ENCODE data around the gene LRP6. TPM values are rescaled to one million over a fixed set of nuclear protein-coding genes. Genes with fewer than 3 reads are reported as not detected.

LRP6 gene
- total RNA-seq, 4 donors from 2014 or later, result 11.7 to 102 (median 58.9) TPM

DNA sequence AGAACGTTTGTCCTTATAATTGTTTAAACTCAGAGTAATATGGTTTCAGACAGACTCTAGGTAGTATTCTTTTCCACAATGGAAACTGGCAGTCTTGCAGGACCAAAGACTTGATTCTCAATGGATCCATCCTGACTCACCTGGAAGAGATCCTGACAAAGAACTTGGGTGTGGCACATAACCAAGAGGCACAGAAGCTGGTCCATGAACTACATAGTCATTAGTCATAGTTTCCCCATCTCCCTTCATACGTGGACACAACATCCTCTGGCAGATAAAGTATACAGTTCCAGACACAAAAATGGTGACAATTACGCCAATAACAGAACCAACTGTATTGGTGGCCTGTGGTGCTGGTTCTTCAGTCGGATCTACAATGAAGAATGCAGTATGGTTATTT, 140.3 kb downstream of the LRP6 start:
- H3K36me3 ChIP-seq, result peaks cover 0 to 27% (median 11%) of the 10 kb centered on the region in 4 donors
- 81 to 83% methylated on average over 1 to 4 of the region's 4 CpGs for WGBS, 2 donors (ENCODE audit: low coverage in 1 of 2)
- H3K27ac ChIP-seq, result no peak overlapping the region
- H3K27me3 ChIP-seq, result no peaks in the 10 kb centered on the region
- no peak for DNase-seq
- no peak for TF ChIP-seq POLR2A (IDR thresholded peaks at IDR 0.05)
- no peak for TF ChIP-seq POLR2AphosphoS5 (IDR thresholded peaks at IDR 0.05)
- TF ChIP-seq CTCF (IDR thresholded peaks at IDR 0.05), result no peak
- no peak for TF ChIP-seq EP300 (IDR thresholded peaks at IDR 0.05; ENCODE audit: low read depth)
- in situ Hi-C loops (cut with MboI; ENCODE audit: low pct_ligation_motif_present in 1 of 4, low pct_unique_long_range_greater_than_20kb in 1 of 4, low sequenced_read_pairs in 3 of 4), result no loop called here
- H3K4me1 ChIP-seq, result no peaks in the 10 kb centered on the region
- H3K4me3 ChIP-seq, result no peak overlapping the region
- intact Hi-C loops (cut with DNase I; ENCODE audit: low total_unique reads), result no loop called here
- H3K9me3 ChIP-seq, result no peaks in the 10 kb centered on the region

- Histone ChIP-seq H3K36me3 (peaks cover 0 to 37% (median 11%) of the 10 kb centered on the region in 4 donors), H3K9me3 (no peaks in the 10 kb centered on the region), H3K27ac (no peak overlapping the region), H3K4me3 (no peak overlapping the region), H3K27me3 (no peaks in the 10 kb centered on the region), H3K4me1 (no peaks in the 10 kb centered on the region)
- WGBS, 2 donors (ENCODE audit: low coverage in 1 of 2), result 77 to 82% methylated on average over 3 of the region's 3 CpGs
- intact Hi-C loops (cut with DNase I; ENCODE audit: low total_unique reads) (no loop called here), in situ Hi-C loops (cut with MboI; ENCODE audit: low pct_ligation_motif_present in 1 of 4, low pct_unique_long_range_greater_than_20kb in 1 of 4, low sequenced_read_pairs in 3 of 4) (no loop called here)
- TF ChIP-seq EP300 (IDR thresholded peaks at IDR 0.05; ENCODE audit: low read depth), result no peak
- no peak for TF ChIP-seq POLR2A (IDR thresholded peaks at IDR 0.05)
- no peak for TF ChIP-seq POLR2AphosphoS5 (IDR thresholded peaks at IDR 0.05)
- TF ChIP-seq CTCF (IDR thresholded peaks at IDR 0.05), result no peak
- DNase-seq, result no peak
Measured at GRCh38 chr12:12123036-12123604, 143.7 kb downstream of the LRP6 start.

- in situ Hi-C loops (cut with MboI; ENCODE audit: low pct_ligation_motif_present in 1 of 4, low pct_unique_long_range_greater_than_20kb in 1 of 4, low sequenced_read_pairs in 3 of 4) (no loop called here), intact Hi-C loops (cut with DNase I; ENCODE audit: low total_unique reads) (no loop called here)
- H3K27me3 ChIP-seq, result no peaks in the 10 kb centered on the region
- H3K27ac ChIP-seq, result no peak overlapping the region
- WGBS, 2 donors (ENCODE audit: low coverage in 1 of 2), result 81 to 93% methylated on average over 2 to 5 of the region's 5 CpGs
- no peak for TF ChIP-seq POLR2A (IDR thresholded peaks at IDR 0.05)
- TF ChIP-seq EP300 (IDR thresholded peaks at IDR 0.05; ENCODE audit: low read depth), result no peak
- no peak for TF ChIP-seq POLR2AphosphoS5 (IDR thresholded peaks at IDR 0.05)
- TF ChIP-seq CTCF (IDR thresholded peaks at IDR 0.05), result no peak
- no peak overlapping the region for H3K4me3 ChIP-seq
- H3K9me3 ChIP-seq, result no peaks in the 10 kb centered on the region
- peaks cover 0 to 32% (median 9%) of the 10 kb centered on the region in 4 donors for H3K36me3 ChIP-seq
- DNase-seq, result no peak
- peaks cover 0 to 5% (median 0%) of the 10 kb centered on the region in 4 donors for H3K4me1 ChIP-seq
Measured at GRCh38 chr12:12121061-12121460, 145.8 kb downstream of the LRP6 start.

DNA sequence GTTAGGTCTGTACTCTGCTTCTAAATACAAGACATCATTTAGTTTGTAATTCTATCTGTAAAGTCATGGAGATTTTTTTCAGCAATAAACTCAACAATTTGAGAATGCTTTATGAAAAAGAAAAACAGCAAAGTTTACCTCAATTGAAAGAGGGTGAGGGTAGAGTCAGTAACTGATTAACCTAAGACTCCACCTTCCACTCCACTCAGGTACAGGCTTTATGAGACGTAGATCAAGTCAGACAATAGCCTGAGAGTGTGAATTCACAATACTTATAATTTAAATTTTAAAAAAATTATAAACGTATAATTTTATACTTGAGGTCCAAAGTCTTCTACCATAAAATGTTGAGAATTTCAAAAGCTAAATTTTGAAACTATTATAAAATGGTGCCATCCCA, 150.2 kb downstream of the LRP6 start:
- H3K4me1 ChIP-seq, result peaks cover 0 to 5% (median 0%) of the 10 kb centered on the region in 4 donors
- in situ Hi-C loops (cut with MboI; ENCODE audit: low pct_ligation_motif_present in 1 of 4, low pct_unique_long_range_greater_than_20kb in 1 of 4, low sequenced_read_pairs in 3 of 4) (no loop called here), intact Hi-C loops (cut with DNase I; ENCODE audit: low total_unique reads) (no loop called here)
- no peak for DNase-seq
- TF ChIP-seq POLR2AphosphoS5 (IDR thresholded peaks at IDR 0.05), result no peak
- no peak for TF ChIP-seq CTCF (IDR thresholded peaks at IDR 0.05)
- no peak for TF ChIP-seq POLR2A (IDR thresholded peaks at IDR 0.05)
- TF ChIP-seq EP300 (IDR thresholded peaks at IDR 0.05; ENCODE audit: low read depth), result no peak
- WGBS, 2 donors (ENCODE audit: low coverage in 1 of 2), result 39 to 50% methylated on average over 2 of the region's 2 CpGs
- no peak overlapping the region for H3K27ac ChIP-seq
- H3K27me3 ChIP-seq, result no peaks in the 10 kb centered on the region
- H3K4me3 ChIP-seq, result no peak overlapping the region
- H3K36me3 ChIP-seq, result peaks cover 0 to 10% (median 0%) of the 10 kb centered on the region in 4 donors
- no peaks in the 10 kb centered on the region for H3K9me3 ChIP-seq

Data from transverse colon (tissue), 4 donors.